Breast epithelium (tissue), 3 donors: Measurements from ENCODE around the gene UBAP1.

Experiments
- POLR2A ChIP-seq: fragments of 450-650 bp; IDR thresholded peaks from one replicate; pipeline ENCODE4 v1.6.1; 2016; ENCODE audit warnings: antibody characterized with exemption, mild to moderate bottlenecking, moderate library complexity
- POLR2AphosphoS5 ChIP-seq, 3 donors: sonication (generic); formaldehyde crosslinking; IDR thresholded peaks; one replicate each; pipeline ENCODE4 v1.6.1; 2017; ENCODE audit warnings: antibody characterized with exemption in 3 of 3
- TF ChIP-seq, protein P1 (sequence below), 3 donors: fragments of 450-650 bp; IDR thresholded peaks; one replicate each; pipeline ENCODE4 v1.5.1; 2016 to 2017; ENCODE audit warnings: antibody characterized with exemption in 3 of 3, mild to moderate bottlenecking in 3 of 3, moderate library complexity in 3 of 3

DNA sequence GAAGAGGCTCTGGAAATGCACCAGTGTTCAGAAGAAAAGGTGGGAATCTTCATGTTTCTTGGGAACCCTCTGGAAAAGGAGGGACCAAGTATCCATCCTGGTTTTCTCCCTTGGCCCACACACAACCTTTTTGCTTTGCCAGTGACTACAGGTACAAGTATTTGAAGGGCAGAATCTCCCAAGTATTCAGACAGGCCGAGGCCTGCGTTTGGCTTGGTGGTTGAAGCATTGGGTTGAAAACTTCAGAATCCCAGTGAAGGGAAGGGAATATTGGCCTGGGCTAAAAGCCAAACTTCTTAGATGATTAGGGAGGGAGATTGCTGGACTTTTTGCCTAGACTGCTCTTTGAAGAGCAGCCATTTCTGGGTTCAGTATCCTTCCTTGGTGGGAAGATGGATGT is 71.9 kb downstream of the UBAP1 start:
- TF ChIP-seq POLR2AphosphoS5 (IDR thresholded peaks at IDR 0.05) (no peak), POLR2A (no peak)
- TF ChIP-seq, protein P1, sequence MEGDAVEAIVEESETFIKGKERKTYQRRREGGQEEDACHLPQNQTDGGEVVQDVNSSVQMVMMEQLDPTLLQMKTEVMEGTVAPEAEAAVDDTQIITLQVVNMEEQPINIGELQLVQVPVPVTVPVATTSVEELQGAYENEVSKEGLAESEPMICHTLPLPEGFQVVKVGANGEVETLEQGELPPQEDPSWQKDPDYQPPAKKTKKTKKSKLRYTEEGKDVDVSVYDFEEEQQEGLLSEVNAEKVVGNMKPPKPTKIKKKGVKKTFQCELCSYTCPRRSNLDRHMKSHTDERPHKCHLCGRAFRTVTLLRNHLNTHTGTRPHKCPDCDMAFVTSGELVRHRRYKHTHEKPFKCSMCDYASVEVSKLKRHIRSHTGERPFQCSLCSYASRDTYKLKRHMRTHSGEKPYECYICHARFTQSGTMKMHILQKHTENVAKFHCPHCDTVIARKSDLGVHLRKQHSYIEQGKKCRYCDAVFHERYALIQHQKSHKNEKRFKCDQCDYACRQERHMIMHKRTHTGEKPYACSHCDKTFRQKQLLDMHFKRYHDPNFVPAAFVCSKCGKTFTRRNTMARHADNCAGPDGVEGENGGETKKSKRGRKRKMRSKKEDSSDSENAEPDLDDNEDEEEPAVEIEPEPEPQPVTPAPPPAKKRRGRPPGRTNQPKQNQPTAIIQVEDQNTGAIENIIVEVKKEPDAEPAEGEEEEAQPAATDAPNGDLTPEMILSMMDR (IDR thresholded peaks at IDR 0.05), result no peak
